ENCODE results near the gene SLC22A15. TPM values are rescaled to one million over a fixed set of nuclear protein-coding genes. Genes with fewer than 3 reads are reported as not detected.
"Not testable (repeated sequence)": the region's sequence is repeated elsewhere in the genome, so short reads cannot be mapped to it uniquely, and the experiment has no call there.

Gene SLC22A15
- polyA plus RNA-seq, 1 donor (not counting 4 experiments of a cell fraction or from before 2014, with no cell fraction given): 14.9 TPM

DNA sequence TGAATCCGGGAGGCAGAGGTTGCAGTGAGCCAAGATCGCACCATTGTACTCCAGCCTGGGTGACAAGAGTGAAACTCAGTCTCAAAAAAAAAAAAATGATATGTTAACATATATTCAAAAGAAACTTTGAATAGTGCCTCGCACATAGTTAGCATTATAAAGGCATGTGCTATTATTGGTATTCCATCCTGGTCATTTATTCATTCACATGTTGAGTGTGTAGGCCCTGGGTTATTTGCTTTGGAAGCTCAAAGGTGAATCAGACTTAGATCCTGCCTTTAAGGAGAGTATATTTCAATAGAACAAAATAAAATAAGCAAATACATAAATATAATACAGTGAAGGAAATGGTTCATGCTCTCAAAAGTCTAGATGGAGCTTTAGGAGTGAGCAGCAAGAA, 13.4 kb downstream of the SLC22A15 start:
- DNase-seq (ENCODE audit: low read depth, low spot score): no peak
- peaks cover 19 to 40% of the 10 kb centered on the region in 2 experiments for H3K36me3 ChIP-seq (ENCODE audit: control insufficient read depth in 2 of 2, extremely low read depth in 1 of 2, insufficient read depth in 2 of 2, low read length in 2 of 2)
- peaks cover 73% of the 10 kb centered on the region for H3K79me2 ChIP-seq (ENCODE audit: control insufficient read depth, insufficient read depth, low read length)
- TF ChIP-seq, protein P1, sequence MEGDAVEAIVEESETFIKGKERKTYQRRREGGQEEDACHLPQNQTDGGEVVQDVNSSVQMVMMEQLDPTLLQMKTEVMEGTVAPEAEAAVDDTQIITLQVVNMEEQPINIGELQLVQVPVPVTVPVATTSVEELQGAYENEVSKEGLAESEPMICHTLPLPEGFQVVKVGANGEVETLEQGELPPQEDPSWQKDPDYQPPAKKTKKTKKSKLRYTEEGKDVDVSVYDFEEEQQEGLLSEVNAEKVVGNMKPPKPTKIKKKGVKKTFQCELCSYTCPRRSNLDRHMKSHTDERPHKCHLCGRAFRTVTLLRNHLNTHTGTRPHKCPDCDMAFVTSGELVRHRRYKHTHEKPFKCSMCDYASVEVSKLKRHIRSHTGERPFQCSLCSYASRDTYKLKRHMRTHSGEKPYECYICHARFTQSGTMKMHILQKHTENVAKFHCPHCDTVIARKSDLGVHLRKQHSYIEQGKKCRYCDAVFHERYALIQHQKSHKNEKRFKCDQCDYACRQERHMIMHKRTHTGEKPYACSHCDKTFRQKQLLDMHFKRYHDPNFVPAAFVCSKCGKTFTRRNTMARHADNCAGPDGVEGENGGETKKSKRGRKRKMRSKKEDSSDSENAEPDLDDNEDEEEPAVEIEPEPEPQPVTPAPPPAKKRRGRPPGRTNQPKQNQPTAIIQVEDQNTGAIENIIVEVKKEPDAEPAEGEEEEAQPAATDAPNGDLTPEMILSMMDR (optimal IDR thresholded peaks at IDR 0.05 in 1 of 3, IDR thresholded peaks at IDR 0.05 in 1 of 3, conservative IDR thresholded peaks at IDR 0.05 in 1 of 3; ENCODE audit: extremely low read depth in 1 of 3, insufficient read depth in 2 of 3, low read length in 3 of 3): no peak
- TF ChIP-seq EZH2 (IDR thresholded peaks at IDR 0.05; ENCODE audit: low read length): no peak
- no peaks in the 10 kb centered on the region for H3K9me3 ChIP-seq (ENCODE audit: control insufficient read depth, low read depth, low read length)
- no peaks in the 10 kb centered on the region for H3K4me1 ChIP-seq (ENCODE audit: control insufficient read depth, extremely low read depth, insufficient read depth, low read length)
- no peak overlapping the region for H3K9ac ChIP-seq (ENCODE audit: control insufficient read depth, extremely low read depth, insufficient read depth, low read length)
- peaks cover 27% of the 10 kb centered on the region for H4K20me1 ChIP-seq (ENCODE audit: control insufficient read depth, extremely low read depth, insufficient read depth, low read length)
- no peak overlapping the region for H3K4me3 ChIP-seq (ENCODE audit: control insufficient read depth in 2 of 3, extremely low read depth in 1 of 3, insufficient read depth in 2 of 3, low read depth in 1 of 3, low read length in 3 of 3)
- dilution Hi-C loops (cut with MboI; ENCODE audit: extremely low pct_ligation_motif_present, low sequenced_read_pairs): loop anchor here (25.0 kb wide), 1 partner anchor 177 kb away; no protein-coding TSS in a partner anchor
- no peak overlapping the region for H3K27ac ChIP-seq (ENCODE audit: control insufficient read depth, insufficient read depth, low read length)
- H3K4me2 ChIP-seq (ENCODE audit: control insufficient read depth, extremely low read depth, insufficient read depth, low read depth, low read length): no peak overlapping the region
- no peak for FAIRE-seq
- peaks cover 3% of the 10 kb centered on the region for H3K9me1 ChIP-seq (ENCODE audit: control insufficient read depth, extremely low read depth, insufficient read depth, low read length)
- no peaks in the 10 kb centered on the region for H3K27me3 ChIP-seq (ENCODE audit: control insufficient read depth, extremely low read depth, insufficient read depth, low read length)
- no peak overlapping the region for H2AFZ ChIP-seq (ENCODE audit: control insufficient read depth, low read length)

DNA sequence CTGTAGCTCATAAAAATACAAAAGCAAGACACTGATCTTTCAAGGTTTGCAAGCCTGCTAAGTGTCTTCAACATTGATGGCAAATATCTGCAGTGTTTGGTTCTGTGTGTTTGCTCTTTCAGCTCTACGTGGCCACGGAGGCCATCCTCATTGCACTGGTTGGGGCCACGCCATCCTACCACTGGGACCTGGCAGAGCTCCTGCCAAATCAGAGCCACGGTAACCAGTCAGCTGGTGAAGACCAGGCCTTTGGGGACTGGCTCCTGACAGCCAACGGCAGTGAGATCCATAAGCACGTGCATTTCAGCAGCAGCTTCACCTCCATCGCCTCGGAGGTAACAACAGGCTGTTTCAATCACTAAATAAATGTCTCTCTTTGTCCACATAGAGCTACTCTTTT, 15.6 kb downstream of the SLC22A15 start:
- Histone ChIP-seq H3K9me3 (ENCODE audit: control insufficient read depth, low read depth, low read length) (peaks cover 1% of the 10 kb centered on the region), H3K9ac (ENCODE audit: control insufficient read depth, extremely low read depth, insufficient read depth, low read length) (no peak overlapping the region), H2AFZ (ENCODE audit: control insufficient read depth, low read length) (no peak overlapping the region), H3K4me1 (ENCODE audit: control insufficient read depth, extremely low read depth, insufficient read depth, low read length) (no peaks in the 10 kb centered on the region), H3K9me1 (ENCODE audit: control insufficient read depth, extremely low read depth, insufficient read depth, low read length) (peaks cover 3% of the 10 kb centered on the region), H3K79me2 (ENCODE audit: control insufficient read depth, insufficient read depth, low read length) (peaks cover 67% of the 10 kb centered on the region), H3K36me3 (ENCODE audit: control insufficient read depth in 2 of 2, extremely low read depth in 1 of 2, insufficient read depth in 2 of 2, low read length in 2 of 2) (peaks cover 23 to 42% of the 10 kb centered on the region in 2 experiments), H4K20me1 (ENCODE audit: control insufficient read depth, extremely low read depth, insufficient read depth, low read length) (peaks cover 12% of the 10 kb centered on the region), H3K27me3 (ENCODE audit: control insufficient read depth, extremely low read depth, insufficient read depth, low read length) (no peaks in the 10 kb centered on the region), H3K27ac (ENCODE audit: control insufficient read depth, insufficient read depth, low read length) (no peak overlapping the region), H3K4me2 (ENCODE audit: control insufficient read depth, extremely low read depth, insufficient read depth, low read depth, low read length) (no peak overlapping the region), H3K4me3 (ENCODE audit: control insufficient read depth in 2 of 3, extremely low read depth in 1 of 3, insufficient read depth in 2 of 3, low read depth in 1 of 3, low read length in 3 of 3) (no peak overlapping the region)
- dilution Hi-C loops (cut with MboI; ENCODE audit: extremely low pct_ligation_motif_present, low sequenced_read_pairs): loop anchor here (25.0 kb wide), 1 partner anchor 180 kb away; no protein-coding TSS in a partner anchor
- FAIRE-seq: no peak
- TF ChIP-seq EZH2 (IDR thresholded peaks at IDR 0.05; ENCODE audit: low read length): no peak
- TF ChIP-seq, protein P1 (optimal IDR thresholded peaks at IDR 0.05 in 1 of 3, IDR thresholded peaks at IDR 0.05 in 1 of 3, conservative IDR thresholded peaks at IDR 0.05 in 1 of 3; ENCODE audit: extremely low read depth in 1 of 3, insufficient read depth in 2 of 3, low read length in 3 of 3): no peak
- no peak for DNase-seq (ENCODE audit: low read depth, low spot score)

DNA sequence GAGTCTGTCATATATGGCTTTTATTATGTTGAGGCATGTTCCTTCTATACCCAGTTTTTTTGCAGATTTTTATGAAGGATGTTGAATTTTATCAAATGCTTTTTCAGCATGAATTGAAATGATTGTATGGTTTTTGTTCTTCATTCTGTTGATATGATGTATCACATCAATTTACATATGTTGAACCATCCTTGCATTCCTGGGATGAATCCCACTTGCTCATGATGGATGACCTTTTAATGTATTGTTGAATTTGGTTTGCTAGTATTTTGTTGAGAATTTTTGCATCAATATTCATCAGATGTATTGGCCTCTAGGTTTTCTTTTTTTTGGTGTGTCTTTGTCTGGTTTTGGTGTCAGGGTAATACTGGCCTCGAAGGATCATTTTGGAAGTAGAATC, 21.6 kb downstream of the SLC22A15 start:
- peaks cover 46% of the 10 kb centered on the region for H3K79me2 ChIP-seq (ENCODE audit: control insufficient read depth, insufficient read depth, low read length)
- FAIRE-seq: not testable (repeated sequence)

More for the DNA sequence above, 21.6 kb downstream of the SLC22A15 start:
- not testable (repeated sequence) for H2AFZ ChIP-seq (ENCODE audit: control insufficient read depth, low read length); H3K9me3 ChIP-seq (ENCODE audit: control insufficient read depth, low read depth, low read length); H3K9ac ChIP-seq (ENCODE audit: control insufficient read depth, extremely low read depth, insufficient read depth, low read length); H3K4me2 ChIP-seq (ENCODE audit: control insufficient read depth, extremely low read depth, insufficient read depth, low read depth, low read length); H3K27me3 ChIP-seq (ENCODE audit: control insufficient read depth, extremely low read depth, insufficient read depth, low read length); H3K9me1 ChIP-seq (ENCODE audit: control insufficient read depth, extremely low read depth, insufficient read depth, low read length); DNase-seq (ENCODE audit: low read depth, low spot score); H3K4me3 ChIP-seq (ENCODE audit: control insufficient read depth in 2 of 3, extremely low read depth in 1 of 3, insufficient read depth in 2 of 3, low read depth in 1 of 3, low read length in 3 of 3); H3K27ac ChIP-seq (ENCODE audit: control insufficient read depth, insufficient read depth, low read length); H4K20me1 ChIP-seq (ENCODE audit: control insufficient read depth, extremely low read depth, insufficient read depth, low read length)
- H3K4me1 ChIP-seq (ENCODE audit: control insufficient read depth, extremely low read depth, insufficient read depth, low read length): peaks cover 17% of the 10 kb centered on the region
- peaks cover 19 to 47% of the 10 kb centered on the region in 2 experiments for H3K36me3 ChIP-seq (ENCODE audit: control insufficient read depth in 2 of 2, extremely low read depth in 1 of 2, insufficient read depth in 2 of 2, low read length in 2 of 2)
- dilution Hi-C loops (cut with MboI; ENCODE audit: extremely low pct_ligation_motif_present, low sequenced_read_pairs): loop anchor here (25.0 kb wide), 1 partner anchor 186 kb away; no protein-coding TSS in a partner anchor

Measured in keratinocyte (primary cell).